ENCODE measurements around the gene DVL3. TPM values are rescaled to one million over a fixed set of nuclear protein-coding genes. Genes with fewer than 3 reads are reported as not detected.

The DVL3 gene
- polyA plus RNA-seq, 2 of the 4 experiments (the other 2 are of a cell fraction): 14.1 to 24.4 TPM

DNA sequence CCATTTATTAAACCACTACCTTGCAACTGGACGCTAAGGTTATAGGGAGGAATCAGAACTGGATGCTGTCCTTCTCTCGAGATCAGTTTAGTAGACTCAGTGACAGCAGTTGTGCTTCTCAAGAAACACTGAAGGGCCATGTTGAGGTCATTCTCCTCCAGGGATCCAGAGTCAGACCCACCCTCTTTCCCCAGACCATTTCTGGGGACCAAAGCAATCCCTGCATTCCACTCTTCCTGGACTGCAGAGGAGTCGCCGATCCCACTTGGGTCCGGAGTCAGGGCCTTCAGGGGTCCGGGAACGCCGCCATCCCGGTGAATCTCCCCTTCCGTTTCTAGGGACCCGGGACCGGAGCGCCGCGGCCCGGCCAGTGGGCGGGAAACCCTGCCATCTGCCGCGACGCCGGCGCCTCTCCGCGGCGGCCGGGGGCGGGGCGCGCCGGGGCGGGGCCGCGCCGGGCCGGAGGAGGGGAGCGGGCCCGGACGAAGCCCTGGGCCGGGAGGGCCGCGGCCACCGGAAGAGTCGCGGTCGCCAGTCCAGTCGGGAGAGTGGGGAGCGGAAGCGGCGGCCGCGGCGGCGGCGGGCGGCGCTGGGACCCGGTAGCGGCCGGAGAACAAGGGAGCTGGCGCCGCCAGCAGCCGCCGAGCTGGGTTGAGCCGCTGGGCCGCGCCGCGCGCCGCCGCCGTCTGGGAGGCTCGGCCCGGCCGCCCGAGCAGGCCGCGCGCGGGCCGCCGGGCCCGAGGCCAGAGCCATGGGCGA, at the start of gene DVL3 (continued):
- TF ChIP-seq, protein P1, sequence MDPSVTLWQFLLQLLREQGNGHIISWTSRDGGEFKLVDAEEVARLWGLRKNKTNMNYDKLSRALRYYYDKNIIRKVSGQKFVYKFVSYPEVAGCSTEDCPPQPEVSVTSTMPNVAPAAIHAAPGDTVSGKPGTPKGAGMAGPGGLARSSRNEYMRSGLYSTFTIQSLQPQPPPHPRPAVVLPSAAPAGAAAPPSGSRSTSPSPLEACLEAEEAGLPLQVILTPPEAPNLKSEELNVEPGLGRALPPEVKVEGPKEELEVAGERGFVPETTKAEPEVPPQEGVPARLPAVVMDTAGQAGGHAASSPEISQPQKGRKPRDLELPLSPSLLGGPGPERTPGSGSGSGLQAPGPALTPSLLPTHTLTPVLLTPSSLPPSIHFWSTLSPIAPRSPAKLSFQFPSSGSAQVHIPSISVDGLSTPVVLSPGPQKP (IDR thresholded peaks at IDR 0.05; ENCODE audit: low read depth, low read length): no peak
- no peak for TF ChIP-seq BHLHE40 (IDR thresholded peaks at IDR 0.05; ENCODE audit: low read depth, low read length)
- no peak for TF ChIP-seq NR3C1 (IDR thresholded peaks at IDR 0.05)
- TF ChIP-seq TFCP2L1 (CRISPR knock-in tag; IDR thresholded peaks at IDR 0.05): no peak
- TF ChIP-seq KDM5A (IDR thresholded peaks at IDR 0.05): no peak

DNA sequence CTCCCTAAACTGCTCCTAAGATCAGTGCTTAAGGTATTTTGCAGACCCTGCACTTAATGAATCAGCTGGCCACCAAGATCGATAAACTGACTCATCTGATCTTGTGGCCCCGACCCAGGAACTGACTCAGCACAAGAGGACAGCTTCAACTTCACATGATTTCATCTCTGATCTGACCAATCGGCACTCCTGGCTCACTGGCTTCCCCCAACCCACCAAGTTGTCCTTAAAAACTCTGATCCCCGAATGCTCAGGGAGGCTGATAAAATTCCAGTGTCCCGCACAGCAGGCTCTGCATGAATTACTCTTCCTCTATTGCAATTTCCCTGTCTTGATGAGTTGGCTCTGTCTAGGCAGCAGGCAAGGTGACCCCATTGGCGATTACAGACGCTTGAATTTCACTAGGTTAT, 44.9 kb upstream of the DVL3 start:
- no peaks in the 10 kb centered on the region for H3K9me3 ChIP-seq
- WGBS (ENCODE audit: missing lambda C conversion rate): 34% methylated on average over 7 of the region's 7 CpGs
- DNase-seq (ENCODE audit: low read depth in 1 of 2, low spot score in 1 of 2): peak in 1 of 2 experiments; percentile 6
- TF ChIP-seq BHLHE40 (IDR thresholded peaks at IDR 0.05; ENCODE audit: low read depth, low read length) (no peak), ZC3H11A (IDR thresholded peaks at IDR 0.05) (no peak), MAFK (IDR thresholded peaks at IDR 0.05; ENCODE audit: partially characterized antibody) (peak; percentile 64), RNF2 (IDR thresholded peaks at IDR 0.05; ENCODE audit: borderline replicate concordance, low read depth) (no peak), FOSL2 (IDR thresholded peaks at IDR 0.05) (no peak), FOSL2 (CRISPR knock-in tag; IDR thresholded peaks at IDR 0.05) (0 out of 2 replicates have a peak, but pooled peaks have one; percentile 22)
- TF ChIP-seq, protein P2, sequence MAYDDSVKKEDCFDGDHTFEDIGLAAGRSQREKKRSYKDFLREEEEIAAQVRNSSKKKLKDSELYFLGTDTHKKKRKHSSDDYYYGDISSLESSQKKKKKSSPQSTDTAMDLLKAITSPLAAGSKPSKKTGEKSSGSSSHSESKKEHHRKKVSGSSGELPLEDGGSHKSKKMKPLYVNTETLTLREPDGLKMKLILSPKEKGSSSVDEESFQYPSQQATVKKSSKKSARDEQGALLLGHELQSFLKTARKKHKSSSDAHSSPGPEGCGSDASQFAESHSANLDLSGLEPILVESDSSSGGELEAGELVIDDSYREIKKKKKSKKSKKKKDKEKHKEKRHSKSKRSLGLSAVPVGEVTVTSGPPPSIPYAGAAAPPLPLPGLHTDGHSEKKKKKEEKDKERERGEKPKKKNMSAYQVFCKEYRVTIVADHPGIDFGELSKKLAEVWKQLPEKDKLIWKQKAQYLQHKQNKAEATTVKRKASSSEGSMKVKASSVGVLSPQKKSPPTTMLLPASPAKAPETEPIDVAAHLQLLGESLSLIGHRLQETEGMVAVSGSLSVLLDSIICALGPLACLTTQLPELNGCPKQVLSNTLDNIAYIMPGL (CRISPR knock-in tag; IDR thresholded peaks at IDR 0.05; ENCODE audit: borderline replicate concordance): no peak
- H3K4me1 ChIP-seq: 0 out of 3 replicates have a peak, but pooled peaks cover 5% of the 10 kb centered on the region
- ChIA-PET POLR2A (interaction anchor here (1.5 kb wide), 1 partner anchor 92 kb away, joined by 6 read pairs; no protein-coding TSS in a partner anchor), CTCF (no interaction called here)
- FAIRE-seq: no peak
- H3K4me3 ChIP-seq: no peak overlapping the region
- peak overlapping the region in 1 of 2 experiments; percentile 37; a peak in 1 of 6 replicates for H3K27ac ChIP-seq
- no peak for ATAC-seq
- H3K4me2 ChIP-seq: peak overlapping the region; percentile 48; the same call in 2 of the 3 replicates

DNA sequence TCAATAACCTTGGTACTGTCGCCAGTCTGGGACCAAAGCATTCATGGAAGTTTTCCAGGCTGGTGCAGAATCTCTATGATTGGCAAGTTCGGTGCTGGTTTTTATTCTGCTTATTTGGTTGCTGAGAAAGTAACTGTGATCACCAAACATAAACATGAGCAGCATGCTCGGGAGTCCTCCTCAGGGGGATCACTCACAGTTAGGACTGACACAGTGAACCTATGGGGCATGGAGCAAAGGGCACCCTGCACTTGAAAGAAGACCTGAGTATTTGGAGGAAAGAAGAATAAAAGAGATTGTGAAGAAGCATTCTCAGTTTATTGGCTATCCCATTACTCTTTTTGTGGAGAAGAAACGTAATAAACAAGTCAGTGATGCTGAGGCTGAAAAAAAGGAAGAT, 39.2 kb upstream of the DVL3 start:
- DNase-seq (ENCODE audit: low read depth in 1 of 2, low spot score in 1 of 2): no peak
- Histone ChIP-seq H3K4me3 (no peak overlapping the region), H3K4me2 (no peak overlapping the region), H3K27ac (no peak overlapping the region), H3K4me1 (no peaks in the 10 kb centered on the region), H3K9me3 (no peaks in the 10 kb centered on the region)
- FAIRE-seq: no peak
- ATAC-seq: no peak
- ChIA-PET POLR2A (no interaction called here), CTCF (no interaction called here)
- TF ChIP-seq FOSB (CRISPR knock-in tag; IDR thresholded peaks at IDR 0.05) (no peak), RFX5 (IDR thresholded peaks at IDR 0.05) (no peak), SREBF2 (IDR thresholded peaks at IDR 0.05) (no peak), KDM5A (IDR thresholded peaks at IDR 0.05) (no peak), FOXS1 (CRISPR knock-in tag; IDR thresholded peaks at IDR 0.05) (no peak), SMC3 (IDR thresholded peaks at IDR 0.05) (no peak), POLR2A (IDR thresholded peaks at IDR 0.05; ENCODE audit: low read length) (no peak), PHF8 (IDR thresholded peaks at IDR 0.05; ENCODE audit: borderline replicate concordance, low read depth) (no peak), HEYL (CRISPR knock-in tag; IDR thresholded peaks at IDR 0.05) (no peak)
- TF ChIP-seq, protein P2 (CRISPR knock-in tag; IDR thresholded peaks at IDR 0.05; ENCODE audit: borderline replicate concordance): no peak
- TF ChIP-seq, protein P3, sequence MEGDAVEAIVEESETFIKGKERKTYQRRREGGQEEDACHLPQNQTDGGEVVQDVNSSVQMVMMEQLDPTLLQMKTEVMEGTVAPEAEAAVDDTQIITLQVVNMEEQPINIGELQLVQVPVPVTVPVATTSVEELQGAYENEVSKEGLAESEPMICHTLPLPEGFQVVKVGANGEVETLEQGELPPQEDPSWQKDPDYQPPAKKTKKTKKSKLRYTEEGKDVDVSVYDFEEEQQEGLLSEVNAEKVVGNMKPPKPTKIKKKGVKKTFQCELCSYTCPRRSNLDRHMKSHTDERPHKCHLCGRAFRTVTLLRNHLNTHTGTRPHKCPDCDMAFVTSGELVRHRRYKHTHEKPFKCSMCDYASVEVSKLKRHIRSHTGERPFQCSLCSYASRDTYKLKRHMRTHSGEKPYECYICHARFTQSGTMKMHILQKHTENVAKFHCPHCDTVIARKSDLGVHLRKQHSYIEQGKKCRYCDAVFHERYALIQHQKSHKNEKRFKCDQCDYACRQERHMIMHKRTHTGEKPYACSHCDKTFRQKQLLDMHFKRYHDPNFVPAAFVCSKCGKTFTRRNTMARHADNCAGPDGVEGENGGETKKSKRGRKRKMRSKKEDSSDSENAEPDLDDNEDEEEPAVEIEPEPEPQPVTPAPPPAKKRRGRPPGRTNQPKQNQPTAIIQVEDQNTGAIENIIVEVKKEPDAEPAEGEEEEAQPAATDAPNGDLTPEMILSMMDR (IDR thresholded peaks at IDR 0.05): no peak
- TF ChIP-seq, protein P4, sequence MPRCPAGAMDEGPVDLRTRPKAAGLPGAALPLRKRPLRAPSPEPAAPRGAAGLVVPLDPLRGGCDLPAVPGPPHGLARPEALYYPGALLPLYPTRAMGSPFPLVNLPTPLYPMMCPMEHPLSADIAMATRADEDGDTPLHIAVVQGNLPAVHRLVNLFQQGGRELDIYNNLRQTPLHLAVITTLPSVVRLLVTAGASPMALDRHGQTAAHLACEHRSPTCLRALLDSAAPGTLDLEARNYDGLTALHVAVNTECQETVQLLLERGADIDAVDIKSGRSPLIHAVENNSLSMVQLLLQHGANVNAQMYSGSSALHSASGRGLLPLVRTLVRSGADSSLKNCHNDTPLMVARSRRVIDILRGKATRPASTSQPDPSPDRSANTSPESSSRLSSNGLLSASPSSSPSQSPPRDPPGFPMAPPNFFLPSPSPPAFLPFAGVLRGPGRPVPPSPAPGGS (IDR thresholded peaks at IDR 0.05): no peak
- 14% methylated on average over 4 of the region's 4 CpGs for WGBS (ENCODE audit: missing lambda C conversion rate)

All from A549 (cell line).